PC-3 (cell line): ENCODE data around the gene CCL17. TPM values are rescaled to one million over a fixed set of nuclear protein-coding genes. Genes with fewer than 3 reads are reported as not detected.

Source experiments
- ATAC-seq: fragments of 200-7000 bp; cut with Tn5 transposase; 2 replicates; pipeline ENCODE4 v1.9.1; 2020; ENCODE audit warnings: mild to moderate bottlenecking, moderate library complexity
- Bru-seq: library from RNA; stranded (reverse); fragments of 400-500 nt; gene quantifications from one replicate; lab custom pipeline; 2021; lab: Mats Ljungman, UMichigan
- BruChase-seq, 2 experiments: library from RNA; stranded (reverse); fragments of 400-500 nt; gene quantifications; one replicate each; lab custom pipeline; 2021; lab: Mats Ljungman, UMichigan
- BruUV-seq: library from RNA; stranded (reverse); fragments of 400-500 nt; replicated peaks from 2 replicates; lab custom pipeline; 2021; lab: Mats Ljungman, UMichigan
- CTCF ChIA-PET: fragments of 300-600 bp; sonication (Branson Sonifier 250); formaldehyde crosslinking; loops from one replicate; lab custom pipeline; 2022; ENCODE audit warnings: antibody characterized with exemption; lab: Charles Lee
- POLR2A ChIA-PET: fragments of 300-600 bp; sonication (Branson Sonifier 250); formaldehyde crosslinking; loops from one replicate; lab custom pipeline; 2022; ENCODE audit warnings: antibody characterized with exemption; ENCODE audit not compliant: unreplicated experiment; lab: Charles Lee
- DNase-seq: peaks from one replicate; pipeline ENCODE4 v3.0.0-alpha.2; 2015
- H2AFZ ChIP-seq: fragments of 300-600 bp; sonication (generic); 2 replicates; pipeline ENCODE4 v1.6.0; 2016; ENCODE audit warnings: antibody characterized with exemption, low read length
- H3F3A ChIP-seq: fragments of 300-600 bp; sonication (generic); one replicate; pipeline ENCODE4 v1.6.0; 2017; ENCODE audit warnings: antibody characterized with exemption, low read length, control low read depth, mild to moderate bottlenecking; ENCODE audit not compliant: unreplicated experiment
- H3K27ac ChIP-seq: fragments of 300-600 bp; sonication (generic); 2 replicates; pipeline ENCODE4 v1.5.1; 2016; ENCODE audit warnings: mild to moderate bottlenecking, low read length
- H3K27me3 ChIP-seq: fragments of 300-600 bp; sonication (generic); 2 replicates; pipeline ENCODE4 v1.6.1; 2016; ENCODE audit warnings: low read length, mixed read lengths
- H3K36me3 ChIP-seq: fragments of 300-600 bp; sonication (generic); 2 replicates; pipeline ENCODE4 v1.6.1; 2016; ENCODE audit warnings: low read depth, mixed run types, low read length, mixed read lengths
- H3K4me1 ChIP-seq: fragments of 300-600 bp; sonication (generic); 2 replicates; pipeline ENCODE4 v1.5.1; 2016; ENCODE audit warnings: low read length; ENCODE audit not compliant: insufficient read depth
- H3K4me2 ChIP-seq: fragments of 300-600 bp; sonication (generic); 2 replicates; pipeline ENCODE4 v1.6.0; 2016; ENCODE audit warnings: low read length
- H3K4me3 ChIP-seq: fragments of 300-600 bp; sonication (generic); 2 replicates; pipeline ENCODE4 v1.5.1; 2016; ENCODE audit warnings: mild to moderate bottlenecking, low read length, mixed read lengths
- H3K79me2 ChIP-seq: fragments of 300-600 bp; sonication (generic); 2 replicates; pipeline ENCODE4 v1.6.1; 2017; ENCODE audit warnings: low read length, mixed read lengths
- H3K9ac ChIP-seq: fragments of 300-600 bp; sonication (generic); 2 replicates; pipeline ENCODE4 v1.6.0; 2016; ENCODE audit warnings: mild to moderate bottlenecking, low read length
- H3K9me2 ChIP-seq: fragments of 300-600 bp; sonication (generic); replicated peaks from 2 replicates; pipeline ENCODE4 v1.6.1; 2016; ENCODE audit warnings: mixed run types, low read length, mixed read lengths
- H3K9me3 ChIP-seq: fragments of 300-600 bp; sonication (generic); 2 replicates; pipeline ENCODE4 v1.6.1; 2016; ENCODE audit warnings: low read length, mixed read lengths
- H4K20me1 ChIP-seq: fragments of 300-600 bp; sonication (generic); 2 replicates; pipeline ENCODE4 v1.6.1; 2016; ENCODE audit warnings: low read length, mixed read lengths
- CTCF ChIP-seq: fragments of 300-600 bp; sonication (generic); conservative IDR thresholded peaks from 2 replicates; pipeline ENCODE4 v1.5.1; 2017; ENCODE audit warnings: antibody characterized with exemption, low read depth, mild to moderate bottlenecking, low read length
- EZH2 ChIP-seq: fragments of 300-600 bp; sonication (generic); IDR thresholded peaks from one replicate; pipeline ENCODE4 v1.6.1; 2017; ENCODE audit warnings: antibody characterized with exemption, mild to moderate bottlenecking, low read length; ENCODE audit not compliant: unreplicated experiment
- EZH2phosphoT487 ChIP-seq: fragments of 300-600 bp; sonication (generic); IDR thresholded peaks from 2 replicates; pipeline ENCODE4 v1.6.1; 2018; ENCODE audit warnings: mild to moderate bottlenecking, antibody characterized with exemption, low read length, borderline replicate concordance
- intact Hi-C: fragments of 100-400 bp; cut with micrococcal nuclease; formaldehyde crosslinking; loops from 2 replicates; pipeline ENCODE4 v1.9.0; 2023
- long read RNA-seq: library from polyadenylated mRNA; unstranded; transcript quantifications from one replicate; pipeline ENCODE4 v2.0.0, GENCODE V29; 2021; ENCODE audit not compliant: unreplicated experiment
- total RNA-seq: library from RNA; depleted of rRNA; stranded (reverse); fragments of >200 nt; gene quantifications from 2 replicates; pipeline ENCODE4 v1.2.3, GENCODE V29; 2014; rRNA removed

Gene CCL17
- not detected in 2 replicates for total RNA-seq
- not detected for Bru-seq, nascent RNA
- BruChase-seq, experiment 1, labeled RNA remaining after a 6-hour chase, result not detected
- not detected for BruChase-seq, experiment 2, labeled RNA remaining after a 2-hour chase
- long read RNA-seq, result 0 reads

DNA sequence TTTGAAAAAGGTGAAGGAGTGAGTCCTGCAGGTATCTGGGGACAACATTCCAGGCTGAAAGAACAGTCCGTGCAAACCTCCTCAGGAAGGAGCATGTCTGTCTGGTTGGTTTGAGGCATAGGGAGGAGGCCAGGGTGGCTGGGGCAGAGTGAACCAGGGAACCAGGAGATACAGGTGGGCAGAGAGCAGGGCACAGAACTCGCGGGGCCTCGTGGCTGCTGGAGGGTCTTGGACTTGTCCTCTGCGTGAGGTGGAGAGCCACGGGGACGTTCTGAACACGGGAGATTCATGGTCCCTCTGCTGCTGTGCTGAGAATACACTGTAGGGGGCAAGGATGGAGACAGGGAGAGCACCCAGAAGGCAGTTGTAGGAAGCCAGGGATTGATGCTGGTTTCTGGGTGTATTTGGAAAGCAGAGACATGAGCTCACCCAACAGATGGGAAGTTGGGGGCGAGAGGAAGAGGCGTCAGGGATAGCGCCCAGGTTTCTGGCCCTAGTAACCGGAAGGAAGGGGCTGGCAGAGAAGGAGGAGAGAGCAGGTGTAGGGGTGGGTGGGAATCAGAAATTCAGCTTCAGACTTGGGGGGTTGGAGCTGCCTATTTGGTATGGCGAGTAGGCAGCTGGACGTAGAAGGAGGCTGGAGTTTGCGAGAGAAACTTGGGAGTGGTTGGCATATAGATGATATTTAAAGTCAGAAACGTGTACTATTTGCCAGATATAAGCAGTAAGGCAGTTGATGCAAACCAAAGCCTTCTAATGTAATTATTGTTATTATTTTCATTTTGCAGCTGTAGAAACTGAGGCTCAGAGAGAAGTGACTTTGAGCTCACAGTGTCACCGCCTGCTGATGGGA, at the start of gene CCL17:
TSS of gene CCL17 (plus strand) at position 803 of the 853 bp plus-strand sequence. CDS start 9,166 bp downstream, outside the sequence.
- H3K27me3 ChIP-seq, result no peaks in the 10 kb centered on the region
- TF ChIP-seq CTCF, result no peak
- no peak for TF ChIP-seq EZH2
- no peak for TF ChIP-seq EZH2phosphoT487
- POLR2A ChIA-PET, result no interaction called here

DNA sequence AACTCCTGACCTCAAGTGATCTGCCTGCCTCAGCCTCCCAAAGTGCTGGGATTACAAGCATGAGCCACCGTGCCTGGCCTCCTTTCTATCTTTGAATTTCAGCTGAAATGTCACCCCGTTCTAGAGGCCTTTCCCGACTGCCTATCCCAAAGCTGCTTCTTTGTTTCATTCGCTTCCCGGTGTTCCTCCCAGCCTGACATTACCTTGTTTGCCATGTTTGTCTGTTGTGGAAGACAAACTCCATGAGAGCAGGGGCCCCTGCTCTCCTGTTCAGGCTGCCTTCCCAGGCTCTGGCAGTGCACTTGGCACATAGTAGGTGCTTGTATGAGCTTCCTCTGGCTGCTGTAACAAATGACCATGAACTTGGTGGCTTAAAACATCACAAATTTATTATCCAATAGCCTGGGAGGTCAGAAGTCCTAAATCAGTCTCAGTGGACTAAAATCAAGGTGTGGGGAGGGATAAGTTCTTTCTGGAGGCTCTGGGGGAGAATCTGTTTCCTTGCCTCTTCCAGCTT, 48.6 kb upstream of the CCL17 start:
- CTCF ChIA-PET, result no interaction called here

More for the DNA sequence above, at the start of gene CCL17:
- Histone ChIP-seq H3K79me2 (no peaks in the 10 kb centered on the region), H3K9ac (no peak within 1 kb of the TSS), H3F3A (no peaks in the 10 kb centered on the region), H3K9me2 (no peaks in the 10 kb centered on the region), H3K4me1 (no peaks in the 10 kb centered on the region), H3K36me3 (no peaks in the 10 kb centered on the region), H4K20me1 (no peaks in the 10 kb centered on the region), H2AFZ (no peak within 1 kb of the TSS), H3K27ac (no peak within 1 kb of the TSS), H3K9me3 (no peaks in the 10 kb centered on the region), H3K4me3 (no peak within 1 kb of the TSS), H3K4me2 (no peak within 1 kb of the TSS)
- intact Hi-C loops, result no loop called here
- BruUV-seq, result no TSS peak
- no peak for DNase-seq
- no peak for ATAC-seq
- CTCF ChIA-PET, result no interaction called here

More for the DNA sequence above, 48.6 kb upstream of the CCL17 start:
- no peaks in the 10 kb centered on the region for H3K27me3 ChIP-seq
- no peaks in the 10 kb centered on the region for H3K9me3 ChIP-seq
- H3K79me2 ChIP-seq, result no peaks in the 10 kb centered on the region
- H3K9me2 ChIP-seq, result no peaks in the 10 kb centered on the region
- H3F3A ChIP-seq, result no peaks in the 10 kb centered on the region
- POLR2A ChIA-PET, result no interaction called here
- intact Hi-C loops, result no loop called here
- 0 out of 2 replicates have a peak, but pooled peaks cover 5% of the 10 kb centered on the region for H3K4me1 ChIP-seq
- DNase-seq (no peak), ATAC-seq (no peak)
- no peaks in the 10 kb centered on the region for H3K36me3 ChIP-seq
- TF ChIP-seq EZH2 (no peak), EZH2phosphoT487 (no peak), CTCF (no peak)
- H4K20me1 ChIP-seq, result no peaks in the 10 kb centered on the region
- no peak overlapping the region for H3K27ac ChIP-seq
- H3K4me2 ChIP-seq, result no peak overlapping the region
- no TSS peak for BruUV-seq
- H3K9ac ChIP-seq, result no peak overlapping the region
- no peak overlapping the region for H3K4me3 ChIP-seq
- no peak overlapping the region for H2AFZ ChIP-seq
